GM12878 (cell line): ENCODE data around the gene MMP20.

Source experiments
- ATF3 ChIP-seq: IDR thresholded peaks from 2 replicates; pipeline ENCODE4 v1.6.1; 2011; ENCODE audit warnings: low read depth, mild to moderate bottlenecking, low read length, moderate library complexity, borderline replicate concordance; ENCODE audit errors: extremely low read depth
- ATF7 ChIP-seq: fragments of 450-650 bp; IDR thresholded peaks from 2 replicates; pipeline ENCODE4 v1.6.1; 2016; ENCODE audit warnings: low read depth, mild to moderate bottlenecking
- BCL11A ChIP-seq: IDR thresholded peaks from 2 replicates; pipeline ENCODE4 v1.6.1; 2011; ENCODE audit warnings: low read depth, low read length
- HDAC6 ChIP-seq: fragments of 200-600 bp; sonication (generic); IDR thresholded peaks from one replicate; pipeline ENCODE4 v1.8.0; 2017; ENCODE audit warnings: antibody characterized with exemption; ENCODE audit not compliant: unreplicated experiment
- NR2C2 ChIP-seq: IDR thresholded peaks from 2 replicates; pipeline ENCODE4 v1.6.1; 2011; ENCODE audit warnings: borderline replicate concordance, low read depth; ENCODE audit not compliant: control insufficient read depth, insufficient read length
- SREBF2 ChIP-seq: IDR thresholded peaks from 2 replicates; pipeline ENCODE4 v1.6.1; 2012; ENCODE audit warnings: mild to moderate bottlenecking, low read length
- ZSCAN29 ChIP-seq: fragments of 450-650 bp; IDR thresholded peaks from 2 replicates; pipeline ENCODE4 v1.6.1; 2017; ENCODE audit warnings: mild to moderate bottlenecking, moderate library complexity
- TF ChIP-seq, protein P1 (sequence below): IDR thresholded peaks from 2 replicates; pipeline ENCODE4 v1.6.1; 2012; ENCODE audit warnings: low read depth, low read length, improper control_type of control experiment
- TF ChIP-seq, protein P2 (sequence below), 3 experiments: IDR thresholded peaks in 2 of 3; conservative IDR thresholded peaks in 1 of 3; 2 replicates each; pipeline ENCODE4 v1.5.1; 2011; ENCODE audit warnings: low read depth in 3 of 3, low read length in 3 of 3, mild to moderate bottlenecking in 3 of 3, control low read depth in 2 of 3, moderate library complexity in 2 of 3, inconsistent platforms in 1 of 3, mixed read lengths in 1 of 3; ENCODE audit not compliant: control insufficient read depth in 2 of 3, insufficient read depth in 1 of 3; ENCODE audit errors: extremely low read depth in 1 of 3

DNA sequence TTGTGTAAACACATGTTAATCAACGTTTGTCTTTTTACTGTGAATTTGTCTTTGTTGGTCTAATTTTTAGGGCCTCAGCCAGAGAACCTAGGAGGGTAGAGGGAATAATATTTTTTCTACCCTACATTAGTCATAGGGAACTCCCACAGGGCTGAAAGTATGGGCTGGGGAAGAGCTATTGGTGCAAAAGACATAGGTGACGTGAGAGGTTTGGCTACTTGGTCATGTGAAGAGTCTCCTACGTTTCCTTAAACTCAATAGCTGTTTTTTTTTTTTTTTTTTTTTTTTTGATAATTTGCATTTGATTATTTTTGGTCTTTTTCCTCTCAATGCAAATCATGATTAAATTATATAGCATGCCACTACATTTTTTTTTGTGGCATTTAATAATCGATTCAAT lies 78.7 kb downstream of the MMP20 start:
- TF ChIP-seq HDAC6 (no peak), BCL11A (no peak), ATF7 (peak; percentile 12; the same call in 1 of the 2 replicates), ATF3 (no peak), ZSCAN29 (no peak), NR2C2 (no peak), SREBF2 (no peak)
- TF ChIP-seq, protein P1, sequence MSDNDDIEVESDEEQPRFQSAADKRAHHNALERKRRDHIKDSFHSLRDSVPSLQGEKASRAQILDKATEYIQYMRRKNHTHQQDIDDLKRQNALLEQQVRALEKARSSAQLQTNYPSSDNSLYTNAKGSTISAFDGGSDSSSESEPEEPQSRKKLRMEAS: no peak
- TF ChIP-seq, protein P2, sequence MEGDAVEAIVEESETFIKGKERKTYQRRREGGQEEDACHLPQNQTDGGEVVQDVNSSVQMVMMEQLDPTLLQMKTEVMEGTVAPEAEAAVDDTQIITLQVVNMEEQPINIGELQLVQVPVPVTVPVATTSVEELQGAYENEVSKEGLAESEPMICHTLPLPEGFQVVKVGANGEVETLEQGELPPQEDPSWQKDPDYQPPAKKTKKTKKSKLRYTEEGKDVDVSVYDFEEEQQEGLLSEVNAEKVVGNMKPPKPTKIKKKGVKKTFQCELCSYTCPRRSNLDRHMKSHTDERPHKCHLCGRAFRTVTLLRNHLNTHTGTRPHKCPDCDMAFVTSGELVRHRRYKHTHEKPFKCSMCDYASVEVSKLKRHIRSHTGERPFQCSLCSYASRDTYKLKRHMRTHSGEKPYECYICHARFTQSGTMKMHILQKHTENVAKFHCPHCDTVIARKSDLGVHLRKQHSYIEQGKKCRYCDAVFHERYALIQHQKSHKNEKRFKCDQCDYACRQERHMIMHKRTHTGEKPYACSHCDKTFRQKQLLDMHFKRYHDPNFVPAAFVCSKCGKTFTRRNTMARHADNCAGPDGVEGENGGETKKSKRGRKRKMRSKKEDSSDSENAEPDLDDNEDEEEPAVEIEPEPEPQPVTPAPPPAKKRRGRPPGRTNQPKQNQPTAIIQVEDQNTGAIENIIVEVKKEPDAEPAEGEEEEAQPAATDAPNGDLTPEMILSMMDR (IDR thresholded peaks at IDR 0.05 in 2 of 3, conservative IDR thresholded peaks at IDR 0.05 in 1 of 3; ENCODE audit: control insufficient read depth in 2 of 3, extremely low read depth in 1 of 3, insufficient read depth in 1 of 3, low read depth in 3 of 3, low read length in 3 of 3): no peak
